Measurements from ENCODE around the gene ARHGEF4.
"Not testable (repeated sequence)": the region's sequence is repeated elsewhere in the genome, so short reads cannot be mapped to it uniquely, and the experiment has no call there.

Gene ARHGEF4

GRCh38 chr2:130887643-130888042, 50.9 kb downstream of the ARHGEF4 start:
- no peak for DNase-seq (ENCODE audit: low read depth)

GRCh38 chr2:130890941-130891669, 54.4 kb downstream of the ARHGEF4 start:
- DNase-seq (ENCODE audit: low read depth) = no peak

DNA sequence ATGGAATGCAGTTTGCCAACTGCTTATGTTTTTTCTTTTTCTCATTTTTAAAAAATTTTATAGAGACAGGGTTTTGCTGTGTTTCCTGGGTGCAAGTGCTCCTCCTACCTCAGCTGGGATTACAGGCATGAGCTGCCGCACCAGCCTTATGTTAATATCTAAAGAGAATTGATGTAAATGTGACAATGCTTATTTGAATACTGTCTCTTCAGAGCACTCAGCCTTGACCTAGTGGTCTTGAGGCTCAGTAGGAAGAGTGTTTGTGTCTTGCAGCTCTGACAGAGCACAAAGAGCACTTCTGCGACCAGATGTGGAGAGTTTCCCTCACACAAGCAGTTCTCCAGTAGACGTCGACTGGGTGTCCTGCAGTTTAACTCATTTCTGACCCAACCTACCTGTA, 55.3 kb downstream of the ARHGEF4 start:
- DNase-seq (ENCODE audit: low read depth) = no peak

DNA sequence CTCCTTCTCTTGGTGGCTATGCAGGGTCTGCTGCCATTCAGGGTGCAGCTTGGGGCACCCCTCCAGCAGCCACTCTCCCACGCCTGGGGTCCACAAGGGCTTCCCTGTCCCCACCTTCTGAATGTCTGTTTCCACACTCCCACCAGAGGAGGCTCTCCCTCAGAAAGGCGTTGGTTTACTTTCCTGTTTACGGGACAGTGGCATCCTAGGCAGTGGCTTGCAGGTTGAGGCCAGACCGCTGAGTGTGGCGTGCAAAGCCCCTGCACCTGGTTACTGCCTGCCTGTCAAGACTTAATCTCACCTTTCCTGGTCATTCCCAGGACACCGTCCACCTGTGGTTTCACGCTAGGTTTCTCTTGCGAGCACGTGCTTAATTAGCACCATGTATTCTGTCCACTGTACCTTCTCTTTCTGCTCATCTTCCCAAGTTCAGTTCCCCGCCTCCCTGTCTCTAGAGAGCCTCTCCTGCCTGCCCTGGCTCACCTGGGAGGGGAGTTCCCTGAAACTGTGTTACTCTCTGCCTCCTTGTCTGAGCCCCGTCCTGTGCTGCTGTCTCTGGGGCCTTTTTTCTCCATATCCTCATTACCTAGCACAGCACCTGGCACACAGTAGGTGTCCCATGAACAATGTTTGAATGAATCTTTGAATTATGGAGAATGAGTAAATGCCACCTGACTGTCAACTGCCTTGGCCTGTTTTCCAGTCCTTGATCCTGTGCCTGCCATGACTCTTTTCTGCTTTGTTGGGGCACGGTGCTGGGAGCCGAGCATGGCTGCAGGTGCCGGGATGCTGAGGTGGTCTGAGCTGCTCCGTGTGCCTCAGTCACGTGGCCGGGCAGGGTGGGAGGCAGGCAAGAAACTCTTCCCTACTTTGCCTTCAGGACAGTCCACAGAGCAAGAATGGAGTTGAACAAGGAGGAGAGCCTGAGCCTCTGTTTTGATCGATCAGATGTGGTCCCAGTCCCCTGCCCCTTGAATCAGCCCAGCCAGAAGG, 56.4 kb downstream of the ARHGEF4 start:
- no peak for DNase-seq (ENCODE audit: low read depth)

DNA sequence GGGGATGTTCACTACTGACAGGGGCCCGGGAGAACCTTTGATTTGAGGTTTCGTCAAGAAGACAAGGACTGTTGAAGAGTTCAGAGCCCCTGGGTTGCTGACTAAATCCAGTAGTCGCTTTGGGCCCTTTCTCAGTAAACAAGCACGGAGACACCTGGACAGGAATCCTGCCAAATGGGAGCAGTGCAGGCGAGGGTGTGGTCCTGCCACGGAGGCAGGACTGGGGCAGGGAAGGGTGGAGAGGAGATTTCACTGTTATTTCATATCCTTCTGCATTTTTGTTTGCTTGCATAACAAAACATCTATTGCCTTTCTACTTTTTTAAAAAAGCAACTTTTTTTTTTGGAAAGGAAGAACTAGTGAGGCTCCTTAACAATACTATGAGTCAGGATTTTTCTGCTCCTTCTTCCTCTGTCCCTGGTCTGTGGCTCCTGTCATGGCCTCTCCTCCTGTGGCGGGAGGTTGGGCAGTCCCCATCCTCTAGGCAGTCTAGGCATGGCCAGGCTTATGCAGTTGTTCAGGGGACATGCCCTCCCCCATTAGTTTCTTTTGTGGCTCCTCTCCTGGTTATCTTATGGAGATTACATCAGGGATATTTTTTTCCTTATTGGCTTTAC, 57.7 kb downstream of the ARHGEF4 start:
- no peak for DNase-seq (ENCODE audit: low read depth)

DNA sequence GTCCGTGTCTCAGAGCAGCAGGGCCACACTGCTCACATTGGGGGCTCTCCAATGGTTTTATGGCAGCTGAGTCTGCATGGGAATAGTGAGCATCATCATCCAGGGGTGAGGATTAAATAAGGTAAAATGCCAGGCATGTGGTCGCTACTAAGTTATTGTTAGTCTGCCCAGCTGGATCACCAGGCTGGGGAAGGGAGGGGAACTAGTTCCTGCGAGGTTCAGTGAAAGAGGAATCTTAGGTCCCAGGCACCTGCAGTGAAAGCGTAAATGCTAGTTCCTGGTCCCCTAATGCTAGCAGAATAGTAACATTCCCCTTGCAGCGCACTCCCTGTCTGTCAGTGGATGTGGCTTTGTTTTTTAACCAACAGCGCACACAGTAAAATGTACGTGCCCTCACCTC, 60.1 kb downstream of the ARHGEF4 start:
- DNase-seq (ENCODE audit: low read depth) = no peak

- DNase-seq (ENCODE audit: low read depth) = no peak
Measured at GRCh38 chr2:130898553-130898952, 61.8 kb downstream of the ARHGEF4 start.

DNA sequence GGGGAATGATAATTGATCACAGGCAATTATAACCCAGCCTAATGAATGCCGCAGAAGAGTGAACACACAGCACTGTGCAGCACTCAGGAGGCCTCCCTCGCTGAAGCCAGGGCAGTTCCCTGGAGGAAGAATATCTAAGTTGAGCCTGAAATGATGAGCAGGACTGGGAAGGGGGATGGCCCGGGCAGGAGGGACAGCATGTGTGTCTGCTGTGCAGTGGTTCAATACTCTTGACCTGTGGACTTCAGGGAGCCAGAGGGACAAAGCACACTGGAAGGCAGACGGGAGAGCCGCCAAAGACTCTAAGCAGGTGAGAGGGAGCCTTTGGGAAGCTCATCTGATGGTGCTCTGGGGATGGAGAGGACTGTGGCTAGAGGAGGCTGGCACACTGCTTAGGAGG, 62.6 kb downstream of the ARHGEF4 start:
- DNase-seq (ENCODE audit: low read depth) = no peak

GRCh38 chr2:130901061-130901460, 64.3 kb downstream of the ARHGEF4 start:
- no peak for DNase-seq (ENCODE audit: low read depth)

GRCh38 chr2:130901626-130902025, 64.9 kb downstream of the ARHGEF4 start:
- not testable (repeated sequence) for DNase-seq (ENCODE audit: low read depth)

- no peak for DNase-seq (ENCODE audit: low read depth)
Measured at GRCh38 chr2:130908832-130909231, 72.1 kb downstream of the ARHGEF4 start.

DNA sequence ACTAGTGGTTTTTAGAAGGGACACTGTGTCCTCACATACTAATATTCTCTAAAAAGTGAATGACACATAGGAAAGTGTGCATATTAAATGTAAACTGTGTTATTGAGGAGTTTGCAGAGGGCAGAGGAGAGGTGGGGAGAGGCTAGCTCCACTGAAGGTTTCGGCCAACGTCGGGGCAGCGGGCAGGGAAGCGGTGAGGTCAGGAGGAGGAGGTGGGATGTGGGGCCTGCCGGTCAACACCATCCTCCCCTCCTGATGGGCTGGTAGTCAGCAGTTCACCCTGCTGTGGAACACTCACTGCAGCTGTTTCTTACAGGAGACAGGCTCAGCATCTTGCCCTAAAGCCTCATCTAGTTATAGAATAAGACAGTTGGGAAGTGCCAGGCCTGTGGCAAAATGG, 74.2 kb downstream of the ARHGEF4 start:
- no peak for DNase-seq (ENCODE audit: low read depth)

GRCh38 chr2:130911482-130911881, 74.8 kb downstream of the ARHGEF4 start:
- DNase-seq (ENCODE audit: low read depth) = no peak

DNA sequence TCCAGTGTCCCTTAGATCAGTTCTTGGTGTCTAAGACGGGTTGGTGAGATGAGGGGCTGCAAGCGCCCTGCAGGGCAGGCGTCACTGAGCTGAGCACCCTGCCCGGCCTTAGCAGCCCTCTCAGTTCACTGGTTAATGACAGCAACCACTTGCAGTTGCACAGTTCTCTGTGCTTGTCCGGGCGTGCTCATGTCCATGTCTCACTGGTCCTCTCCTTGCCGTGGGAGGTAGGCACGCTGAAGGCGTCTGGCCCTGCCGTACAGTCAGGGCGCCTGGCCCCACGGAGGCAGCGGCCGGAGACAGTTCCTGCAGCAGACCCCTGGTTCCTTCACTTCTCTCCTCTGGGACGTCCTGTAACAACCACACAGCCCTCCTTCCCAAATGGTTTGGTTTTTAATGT, 75.3 kb downstream of the ARHGEF4 start:
- no peak for DNase-seq (ENCODE audit: low read depth)

- DNase-seq (ENCODE audit: low read depth) = no peak
Measured at GRCh38 chr2:130912471-130912870, 75.8 kb downstream of the ARHGEF4 start.

GRCh38 chr2:130913891-130914290, 77.2 kb downstream of the ARHGEF4 start:
- no peak for DNase-seq (ENCODE audit: low read depth)

DNA sequence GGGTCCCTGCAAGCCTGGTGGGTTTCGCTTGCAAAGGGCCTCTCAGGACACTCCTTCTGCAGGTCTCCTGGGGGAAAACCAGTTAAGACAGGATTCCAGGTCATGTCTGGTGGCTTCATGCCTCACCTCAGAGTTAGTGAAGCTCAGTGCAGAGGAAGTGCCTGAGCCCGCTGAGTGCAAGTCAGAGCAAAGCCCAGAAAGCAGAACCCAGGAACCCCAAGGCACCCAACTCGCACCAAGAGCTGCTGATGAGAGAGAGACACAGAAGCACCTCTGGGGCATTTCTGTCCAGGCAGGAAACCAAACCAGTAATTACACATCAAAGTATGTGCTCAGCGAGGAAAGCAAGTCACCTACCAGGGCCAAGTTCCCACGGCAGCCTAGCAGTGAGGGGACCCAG, 78.4 kb downstream of the ARHGEF4 start:
- no peak for DNase-seq (ENCODE audit: low read depth)

DNA sequence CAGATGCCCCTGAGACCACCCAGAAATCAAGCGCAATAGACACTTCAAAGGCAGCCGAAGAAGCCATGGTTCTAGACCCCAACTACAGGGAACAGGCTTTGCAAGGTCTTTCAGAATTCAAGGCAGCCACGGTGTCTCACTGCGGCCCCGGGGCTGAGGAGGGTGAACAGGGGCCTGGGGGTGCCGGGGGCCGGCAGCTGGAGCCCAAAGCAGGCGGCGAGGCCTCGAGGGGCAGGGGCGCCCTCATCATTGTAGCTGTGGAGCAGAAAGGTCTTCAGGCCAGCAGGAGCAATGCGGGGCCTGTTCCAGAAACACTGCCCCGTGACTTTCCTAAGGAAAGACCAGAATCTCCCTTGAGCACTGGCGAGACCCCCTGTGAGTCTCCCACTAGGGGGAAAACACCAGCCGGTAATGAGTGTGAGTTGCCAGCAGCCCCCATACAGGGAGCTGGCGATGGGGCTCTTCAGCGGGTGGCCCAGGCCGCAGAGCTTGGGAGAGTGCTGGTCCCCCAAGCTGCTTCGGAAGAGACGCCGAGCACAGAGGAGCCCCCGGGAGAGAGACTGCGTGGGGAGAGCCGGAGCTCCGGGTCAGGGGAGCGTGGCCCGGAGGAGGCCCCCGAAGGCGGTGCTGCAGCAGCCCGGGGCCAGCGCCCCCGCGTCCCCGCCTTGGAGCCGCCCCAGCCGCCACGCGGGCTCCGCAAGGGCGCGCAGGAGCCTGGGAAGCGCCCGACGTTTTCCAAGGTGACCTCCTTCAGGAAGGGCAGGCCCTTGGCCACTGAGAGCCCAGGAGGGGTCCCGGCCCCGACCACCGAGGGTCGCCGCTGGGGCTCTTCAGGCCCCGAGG, 79.1 kb downstream of the ARHGEF4 start:
- DNase-seq (ENCODE audit: low read depth) = no peak

GRCh38 chr2:130916438-130916705, 79.7 kb downstream of the ARHGEF4 start:
- no peak for DNase-seq (ENCODE audit: low read depth)

DNA sequence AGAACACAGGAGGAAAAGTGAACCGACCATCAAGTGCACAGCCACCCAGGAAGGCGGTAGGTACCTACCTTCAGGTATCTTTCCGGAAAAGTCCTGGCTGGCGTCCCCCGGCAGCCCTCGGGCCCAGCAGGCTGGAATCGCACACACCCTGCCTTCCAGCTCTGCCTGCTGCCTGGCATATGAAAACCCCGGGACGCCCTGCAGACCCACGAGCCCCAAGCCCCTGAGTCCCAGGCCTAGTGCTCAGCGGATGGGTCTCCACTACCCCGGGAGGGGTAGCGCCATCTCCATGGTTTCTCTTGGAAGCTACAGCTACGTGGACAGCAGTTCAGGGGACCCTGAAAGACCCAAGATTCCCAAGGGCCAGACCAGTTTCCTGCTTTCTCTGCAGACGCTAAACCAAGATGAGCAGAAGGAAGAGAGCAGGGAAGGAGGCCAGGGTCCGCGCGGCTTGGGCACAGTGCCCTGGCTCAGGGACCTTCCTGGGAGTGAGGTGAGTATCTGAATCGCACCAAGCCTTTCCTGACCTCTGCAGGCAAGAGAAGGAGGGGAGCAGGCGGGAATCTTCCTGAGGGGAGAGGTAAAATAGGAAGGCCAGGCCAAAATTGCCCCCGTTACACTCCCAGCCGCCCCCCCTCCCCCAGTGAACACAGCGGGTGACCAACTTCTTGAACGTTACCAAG, 80.4 kb downstream of the ARHGEF4 start:
- DNase-seq (ENCODE audit: low read depth) = no peak

GRCh38 chr2:130918393-130918792, 81.7 kb downstream of the ARHGEF4 start:
- no peak for DNase-seq (ENCODE audit: low read depth)

Data from HS-27A (cell line).